ENCODE data around the gene CA6. TPM values are rescaled to one million over a fixed set of nuclear protein-coding genes. Genes with fewer than 3 reads are reported as not detected.

The CA6 gene
- total and polyA plus RNA-seq, 2 of the 8 experiments (the other 6 are each of a cell fraction or from before 2014, with no cell fraction given) = not detected

DNA sequence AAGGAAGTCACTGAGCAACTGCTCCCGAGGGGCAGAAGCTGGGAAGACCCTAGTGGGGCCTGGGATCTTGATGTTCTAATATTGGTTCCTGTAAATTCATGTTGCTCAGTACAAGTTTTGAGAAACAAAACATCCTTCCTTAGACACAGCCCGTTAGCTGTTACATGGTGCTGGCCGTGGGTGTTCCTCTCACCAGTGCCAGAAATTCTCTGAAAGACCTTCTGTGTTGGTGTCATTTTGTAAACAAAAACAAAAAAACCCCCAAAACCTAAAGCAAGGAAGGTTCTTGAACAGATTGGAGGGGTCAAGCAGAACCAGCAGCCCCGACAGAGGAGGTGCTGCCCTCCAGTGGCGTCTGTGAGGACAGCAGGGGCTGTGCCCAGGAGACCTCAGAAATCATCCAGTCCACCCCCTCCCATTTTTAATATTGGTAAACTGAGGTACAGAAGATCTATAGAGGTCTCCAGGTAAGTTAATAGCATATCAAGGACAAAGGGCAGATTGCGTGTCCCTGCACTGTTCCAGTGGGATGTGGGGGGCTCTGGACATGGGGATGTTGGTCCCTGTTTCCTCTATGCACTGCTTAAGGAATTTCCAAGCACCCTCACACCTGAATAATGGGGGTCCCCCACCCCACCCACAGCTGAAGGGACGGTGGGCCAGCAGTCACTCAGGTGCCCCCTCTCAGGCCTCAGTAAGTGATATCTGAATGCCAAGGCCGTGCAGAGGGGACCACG, 42.4 kb downstream of the CA6 start (continued):
- TF ChIP-seq, protein P1, sequence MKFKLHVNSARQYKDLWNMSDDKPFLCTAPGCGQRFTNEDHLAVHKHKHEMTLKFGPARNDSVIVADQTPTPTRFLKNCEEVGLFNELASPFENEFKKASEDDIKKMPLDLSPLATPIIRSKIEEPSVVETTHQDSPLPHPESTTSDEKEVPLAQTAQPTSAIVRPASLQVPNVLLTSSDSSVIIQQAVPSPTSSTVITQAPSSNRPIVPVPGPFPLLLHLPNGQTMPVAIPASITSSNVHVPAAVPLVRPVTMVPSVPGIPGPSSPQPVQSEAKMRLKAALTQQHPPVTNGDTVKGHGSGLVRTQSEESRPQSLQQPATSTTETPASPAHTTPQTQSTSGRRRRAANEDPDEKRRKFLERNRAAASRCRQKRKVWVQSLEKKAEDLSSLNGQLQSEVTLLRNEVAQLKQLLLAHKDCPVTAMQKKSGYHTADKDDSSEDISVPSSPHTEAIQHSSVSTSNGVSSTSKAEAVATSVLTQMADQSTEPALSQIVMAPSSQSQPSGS (IDR thresholded peaks at IDR 0.05; ENCODE audit: low read length) = no peak
- TF ChIP-seq YY1 (IDR thresholded peaks at IDR 0.05; ENCODE audit: low read depth, low read length) (0 out of 2 replicates have a peak, but pooled peaks have one; percentile 19), BACH1 (IDR thresholded peaks at IDR 0.05; ENCODE audit: low read length) (no peak), GABPA (IDR thresholded peaks at IDR 0.05; ENCODE audit: borderline replicate concordance, insufficient read depth, low read length) (no peak)
